NCI-H1105 treated with DMSO at 0.1 percent for 48 hours (cell line): ENCODE measurements around the gene NAXE.
"Not testable (repeated sequence)": the region's sequence is repeated elsewhere in the genome, so short reads cannot be mapped to it uniquely, and the experiment has no call there.

ENCODE experiments used
- DNase-seq: peaks from one replicate; lab custom pipeline; 2025; lab: John Stamatoyannopoulos, UW

The NAXE gene

DNA sequence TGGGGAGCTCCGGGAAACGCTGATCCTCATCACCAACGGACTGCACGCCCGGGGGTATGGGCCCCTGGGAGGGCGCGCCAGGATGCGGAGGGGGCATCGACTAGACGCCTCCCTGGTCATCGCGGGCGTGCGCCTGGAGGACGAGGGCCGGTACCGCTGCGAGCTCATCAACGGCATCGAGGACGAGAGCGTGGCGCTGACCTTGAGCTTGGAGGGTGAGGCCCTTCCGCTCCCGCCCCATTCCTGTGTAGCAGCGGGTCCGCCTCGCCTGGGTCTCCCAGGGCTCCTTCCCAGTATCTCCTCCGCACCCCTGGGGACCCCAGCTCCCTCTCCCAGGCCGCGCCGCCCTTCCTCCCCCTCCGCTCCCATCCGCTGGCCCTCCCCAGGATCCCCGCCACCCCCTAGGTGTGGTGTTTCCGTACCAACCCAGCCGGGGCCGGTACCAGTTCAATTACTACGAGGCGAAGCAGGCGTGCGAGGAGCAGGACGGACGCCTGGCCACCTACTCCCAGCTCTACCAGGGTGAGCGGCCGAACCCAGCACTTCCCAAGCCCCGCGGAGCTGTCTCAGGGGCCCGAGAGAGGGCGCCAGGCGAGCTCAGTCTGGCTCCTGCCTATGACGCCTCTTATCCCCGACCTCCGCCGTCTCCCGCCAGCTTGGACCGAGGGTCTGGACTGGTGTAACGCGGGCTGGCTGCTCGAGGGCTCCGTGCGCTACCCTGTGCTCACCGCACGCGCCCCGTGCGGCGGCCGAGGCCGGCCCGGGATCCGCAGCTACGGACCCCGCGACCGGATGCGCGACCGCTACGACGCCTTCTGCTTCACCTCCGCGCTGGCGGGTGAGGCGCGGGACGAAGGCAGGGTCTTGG lies 32.6 kb downstream of the NAXE start:
- DNase-seq = peak; percentile 35

DNA sequence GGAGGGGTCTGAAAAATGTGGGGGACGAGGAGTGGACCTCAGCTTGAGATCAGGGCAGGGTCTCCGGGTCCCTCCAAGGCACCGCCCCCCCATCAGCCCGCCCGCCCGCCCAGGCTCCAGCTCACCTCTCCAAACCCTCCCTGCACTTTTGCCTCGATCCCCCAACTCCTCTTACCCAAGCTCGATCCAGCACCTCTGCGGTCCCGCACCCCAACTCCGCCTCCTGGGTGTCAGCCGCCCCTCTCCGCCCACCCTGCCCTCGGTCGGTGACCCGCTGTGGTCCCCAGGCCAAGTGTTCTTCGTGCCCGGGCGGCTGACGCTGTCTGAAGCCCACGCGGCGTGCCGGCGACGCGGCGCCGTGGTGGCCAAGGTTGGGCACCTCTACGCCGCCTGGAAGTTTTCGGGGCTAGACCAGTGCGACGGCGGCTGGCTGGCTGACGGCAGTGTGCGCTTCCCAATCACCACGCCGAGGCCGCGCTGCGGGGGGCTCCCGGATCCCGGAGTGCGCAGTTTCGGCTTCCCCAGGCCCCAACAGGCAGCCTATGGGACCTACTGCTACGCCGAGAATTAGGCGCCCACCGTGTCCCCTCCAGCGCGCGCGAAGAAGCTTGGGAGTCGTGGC lies 33.3 kb downstream of the NAXE start:
- no peak for DNase-seq

DNA sequence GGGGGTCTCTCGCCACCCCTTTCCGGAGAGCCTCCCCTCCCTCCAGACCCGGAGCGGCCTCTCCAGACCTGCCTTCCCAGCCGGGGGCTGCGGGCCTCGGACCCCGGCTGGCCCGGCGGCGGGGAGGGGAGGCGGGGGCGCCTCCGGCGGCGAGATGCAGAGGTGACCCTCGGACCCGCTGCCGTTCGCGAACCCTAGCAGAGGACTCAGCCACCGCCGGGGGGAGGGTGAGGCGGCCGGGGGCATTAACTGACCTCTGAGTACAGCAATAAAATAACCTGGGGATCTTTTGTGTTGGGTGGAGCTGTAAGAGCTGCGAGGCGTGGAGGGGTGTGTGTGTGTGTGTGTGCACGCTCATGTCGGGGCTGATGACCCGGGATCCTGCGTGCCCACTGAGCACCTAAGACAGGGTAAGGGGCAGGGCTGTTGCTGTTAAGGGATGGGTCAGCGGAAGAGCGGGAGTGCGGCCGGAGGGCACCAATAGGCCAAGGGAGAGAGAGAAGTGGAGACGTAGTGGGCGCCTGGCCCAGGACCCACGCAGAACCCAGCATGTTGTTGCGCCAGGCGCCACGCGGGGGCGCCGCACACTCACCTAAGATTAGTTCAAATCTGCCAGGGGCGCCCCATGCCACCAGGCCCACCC lies 34.0 kb downstream of the NAXE start:
- peak; percentile 27 for DNase-seq

DNA sequence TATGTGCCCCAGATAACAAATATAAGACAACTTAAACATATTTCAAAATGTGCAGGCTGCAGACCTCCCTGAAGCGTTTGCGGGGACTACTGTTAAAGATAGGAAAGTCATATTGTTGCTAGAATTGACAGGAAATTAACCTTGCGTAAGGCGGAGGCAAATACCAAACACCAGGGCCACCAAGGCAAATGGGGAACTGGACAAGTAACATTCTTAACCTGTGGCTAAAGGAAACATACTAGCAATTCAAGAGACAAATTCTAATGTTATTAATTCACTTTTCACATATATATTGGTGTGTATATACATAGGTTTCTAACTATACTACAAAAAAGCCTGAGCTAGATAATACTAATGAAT lies 34.5 kb downstream of the NAXE start:
- no peak for DNase-seq

DNA sequence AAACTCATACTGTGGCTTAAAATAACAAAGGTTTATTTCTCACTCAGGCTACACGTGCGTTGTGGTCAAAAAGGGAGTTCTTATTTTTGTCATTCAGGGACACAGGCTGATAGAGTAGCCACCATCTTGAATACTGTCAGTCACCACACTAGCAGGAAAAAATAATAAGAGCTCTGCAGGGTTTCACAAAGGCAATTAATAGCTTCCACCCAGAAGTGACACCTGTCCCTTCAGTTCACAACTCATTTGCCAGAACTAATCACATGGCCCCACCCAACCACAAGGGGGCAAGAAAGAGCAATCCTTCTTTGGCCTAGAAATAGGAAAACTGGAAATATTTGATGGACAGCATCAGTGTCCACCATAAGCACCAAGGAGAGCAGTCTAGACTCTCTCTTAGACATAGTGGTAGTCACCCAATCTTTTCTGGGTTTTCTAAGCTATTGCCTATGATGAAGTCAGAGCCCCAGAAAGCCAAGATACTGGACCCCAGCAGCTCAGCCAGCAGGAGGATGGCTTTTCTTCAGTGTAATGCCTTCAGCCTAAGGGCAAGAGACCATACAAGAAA lies 35.8 kb downstream of the NAXE start:
- peak; percentile 65 for DNase-seq

DNA sequence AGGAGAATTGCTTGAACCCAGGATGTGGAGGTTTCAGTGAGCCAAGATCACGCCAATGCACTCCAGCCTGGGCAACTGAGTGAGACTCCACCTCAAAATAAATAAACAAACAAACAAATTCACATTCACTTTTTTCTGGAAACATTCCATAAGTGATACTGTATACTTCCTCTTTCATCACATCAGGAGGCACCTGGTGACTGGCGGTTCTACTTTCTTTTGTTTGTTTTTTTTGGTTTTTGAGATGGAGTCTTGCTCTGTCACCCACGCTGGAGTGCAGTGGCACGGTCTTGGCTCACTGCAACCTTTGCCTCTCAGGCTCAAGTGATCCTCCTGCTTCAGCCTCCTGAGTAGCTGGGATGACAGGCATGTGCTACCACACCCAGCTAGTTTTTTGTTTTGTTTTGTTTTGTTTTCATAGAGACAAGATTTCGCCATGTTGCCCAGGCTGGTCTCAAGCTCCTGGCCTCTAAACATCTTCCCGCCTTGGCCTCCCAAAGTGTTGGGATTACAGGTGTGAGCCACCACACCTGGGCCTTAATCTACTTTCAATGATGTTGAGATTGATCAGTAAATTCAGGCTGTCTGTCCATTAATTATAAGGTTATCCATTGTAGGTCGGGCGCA lies 38.4 kb downstream of the NAXE start:
- DNase-seq = no peak

DNA sequence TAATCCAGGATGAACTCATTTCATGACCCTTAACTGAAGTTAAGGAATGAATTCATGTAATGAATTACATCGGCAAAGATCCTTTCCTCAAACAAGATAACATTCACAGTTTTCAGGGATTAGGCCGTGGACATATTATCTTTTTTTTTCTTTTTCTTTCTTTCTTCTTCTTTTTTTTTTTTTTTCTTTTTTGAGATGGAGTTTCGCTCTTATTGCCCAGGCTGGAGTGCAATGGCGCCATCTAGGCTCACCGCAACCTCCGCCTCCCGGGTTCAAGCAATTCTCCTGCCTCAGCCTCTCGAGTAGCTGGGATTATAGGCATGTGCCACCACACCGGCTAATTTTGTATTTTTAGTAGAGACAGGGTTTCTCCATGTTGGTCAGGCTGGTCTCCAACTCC lies 39.6 kb downstream of the NAXE start:
- not testable (repeated sequence) for DNase-seq

DNA sequence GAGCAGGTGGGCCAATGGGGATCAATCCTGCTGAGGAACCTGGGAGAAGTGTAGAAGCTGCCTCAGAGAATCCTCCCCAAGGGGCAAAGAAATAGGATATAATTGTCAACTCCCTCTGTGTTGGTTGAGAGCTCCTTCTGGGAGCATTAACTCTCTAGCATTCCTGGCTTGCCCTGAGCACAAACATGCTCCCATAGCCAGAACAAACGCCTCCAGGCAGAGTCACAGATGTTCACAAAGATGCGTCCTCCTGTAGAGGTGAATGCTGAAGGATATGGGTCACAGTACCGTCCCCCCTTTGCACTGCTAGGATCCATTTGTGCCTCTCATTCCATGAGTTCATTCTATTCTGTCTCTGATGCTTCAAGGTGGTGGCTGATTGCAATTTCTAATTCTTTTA lies 40.8 kb downstream of the NAXE start:
- no peak for DNase-seq

DNA sequence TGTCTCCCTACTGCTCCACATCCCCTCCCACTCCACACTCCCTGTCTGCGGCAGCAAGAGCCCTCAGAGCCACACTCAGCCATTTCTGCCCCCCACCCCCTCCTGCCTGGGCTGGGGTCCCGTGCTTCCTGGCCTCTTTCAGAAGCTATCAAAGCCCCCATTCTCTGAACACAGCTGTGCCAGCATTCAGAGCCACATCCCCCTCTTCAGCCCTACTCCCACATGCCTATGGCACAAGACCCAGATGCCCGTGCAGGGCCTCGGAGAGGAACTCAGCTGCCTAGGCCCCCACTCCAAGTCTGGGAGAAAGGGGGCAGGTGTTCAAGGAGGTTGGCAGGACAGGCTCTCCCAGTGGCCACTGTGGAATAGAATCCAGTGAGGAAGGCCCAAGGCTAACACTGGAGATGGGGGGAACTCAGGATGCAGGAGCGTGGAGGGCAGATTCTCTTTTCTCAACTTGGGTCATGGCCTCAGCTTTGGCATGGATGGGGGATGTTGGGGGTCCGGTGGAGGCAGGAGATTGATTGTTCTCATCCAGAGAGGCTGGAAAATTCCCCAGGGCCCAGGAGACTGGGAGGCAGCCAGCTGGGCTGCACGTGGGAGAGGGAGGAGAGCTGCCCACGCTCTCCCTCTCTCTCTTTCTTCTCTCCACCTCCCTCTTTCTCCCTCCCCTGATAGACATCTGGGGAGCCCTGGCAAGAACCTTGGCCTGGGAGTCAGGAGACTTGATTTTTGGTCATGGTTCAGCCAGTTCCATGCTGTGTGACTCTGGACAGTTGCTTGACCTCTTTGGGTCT lies 46.8 kb downstream of the NAXE start:
- DNase-seq = no peak

DNA sequence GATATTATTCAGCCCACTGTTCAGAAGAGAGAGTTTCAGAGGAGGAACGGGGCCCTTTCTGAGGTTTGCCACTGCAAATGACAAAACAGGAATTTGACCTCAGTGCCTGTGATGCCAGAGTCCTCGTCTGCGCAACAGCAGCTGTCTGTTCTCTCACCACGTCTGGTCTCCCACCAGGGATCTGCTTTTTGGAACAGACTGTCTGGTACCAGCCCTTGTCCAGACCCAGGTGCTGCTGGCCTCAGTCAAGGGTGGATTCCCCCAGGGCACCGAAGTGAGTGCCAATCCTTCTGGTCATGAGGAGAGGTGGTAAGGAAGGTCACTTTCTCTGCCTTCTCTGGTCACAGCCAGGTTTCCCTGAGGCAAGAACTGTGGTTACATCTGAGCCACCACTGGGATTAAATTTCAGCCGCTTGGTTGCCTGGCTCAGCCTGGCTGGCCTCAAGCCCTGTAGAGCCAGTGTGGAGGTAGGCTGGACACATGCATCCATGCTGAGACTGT lies 48.1 kb downstream of the NAXE start:
- DNase-seq = no peak

DNA sequence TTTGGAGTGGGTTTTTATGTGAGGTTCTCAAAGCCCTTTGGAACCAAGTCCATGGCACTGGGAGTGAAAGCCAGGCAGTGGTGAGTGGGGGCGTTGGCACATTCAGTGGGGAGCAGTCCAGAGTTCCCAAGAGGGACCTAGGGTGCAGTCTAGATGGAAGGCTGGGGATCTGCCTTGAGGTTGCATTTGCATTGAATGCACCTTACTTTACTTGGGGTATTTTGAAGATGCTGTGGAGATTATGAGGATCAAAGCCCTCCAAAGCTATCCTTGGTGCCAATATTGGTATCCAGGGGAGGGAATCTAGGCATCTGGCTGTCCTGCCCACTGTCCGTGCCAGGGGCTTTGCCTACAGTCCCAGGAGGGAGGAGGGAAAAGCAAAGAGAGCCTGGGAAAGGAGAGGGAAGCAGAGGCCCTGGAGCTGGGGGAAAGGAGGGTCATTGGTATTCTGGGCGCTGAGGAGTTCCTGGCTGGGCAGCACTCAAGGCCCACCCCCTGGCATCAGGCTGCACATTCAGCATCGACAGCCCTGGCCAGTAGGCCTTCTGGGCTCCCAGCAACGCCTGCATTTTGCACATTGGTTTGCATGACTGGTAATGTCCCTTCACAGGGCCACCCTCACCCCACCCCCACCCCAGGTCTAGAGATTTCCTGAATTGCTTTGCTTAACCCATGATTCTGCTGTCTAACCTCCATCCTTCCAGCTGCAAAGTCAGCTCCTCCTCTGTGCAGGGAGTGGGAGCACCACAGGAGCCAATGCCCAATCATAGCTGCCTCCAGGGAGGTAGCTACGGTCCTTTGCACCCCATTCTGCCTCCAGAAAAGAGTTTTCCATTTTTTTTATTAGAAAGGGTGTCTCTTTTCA lies 49.5 kb downstream of the NAXE start:
- DNase-seq = no peak

DNA sequence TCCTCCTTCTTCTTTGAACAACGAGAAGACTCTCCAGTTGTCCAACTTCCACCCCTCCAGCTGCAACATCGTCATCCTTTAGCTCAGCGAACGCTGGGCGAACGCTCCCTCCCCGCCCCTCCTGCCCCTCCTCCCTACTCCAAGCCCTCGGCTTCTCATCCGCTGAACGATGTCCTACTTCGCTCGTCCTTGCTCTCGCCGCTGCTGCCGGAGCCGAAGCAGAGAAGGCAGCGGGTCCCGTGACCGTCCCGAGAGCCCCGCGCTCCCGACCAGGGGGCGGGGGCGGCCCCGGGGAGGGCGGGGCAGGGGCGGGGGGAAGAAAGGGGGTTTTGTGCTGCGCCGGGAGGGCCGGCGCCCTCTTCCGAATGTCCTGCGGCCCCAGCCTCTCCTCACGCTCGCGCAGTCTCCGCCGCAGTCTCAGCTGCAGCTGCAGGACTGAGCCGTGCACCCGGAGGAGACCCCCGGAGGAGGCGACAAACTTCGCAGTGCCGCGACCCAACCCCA lies 50.2 kb downstream of the NAXE start, which contains the start of gene BCAN:
Gene BCAN, plus strand, starts transcription at position 357 of the 504 bp plus-strand sequence. CDS start 3,938 bp downstream, outside the sequence.
- DNase-seq = peak; percentile 59

DNA sequence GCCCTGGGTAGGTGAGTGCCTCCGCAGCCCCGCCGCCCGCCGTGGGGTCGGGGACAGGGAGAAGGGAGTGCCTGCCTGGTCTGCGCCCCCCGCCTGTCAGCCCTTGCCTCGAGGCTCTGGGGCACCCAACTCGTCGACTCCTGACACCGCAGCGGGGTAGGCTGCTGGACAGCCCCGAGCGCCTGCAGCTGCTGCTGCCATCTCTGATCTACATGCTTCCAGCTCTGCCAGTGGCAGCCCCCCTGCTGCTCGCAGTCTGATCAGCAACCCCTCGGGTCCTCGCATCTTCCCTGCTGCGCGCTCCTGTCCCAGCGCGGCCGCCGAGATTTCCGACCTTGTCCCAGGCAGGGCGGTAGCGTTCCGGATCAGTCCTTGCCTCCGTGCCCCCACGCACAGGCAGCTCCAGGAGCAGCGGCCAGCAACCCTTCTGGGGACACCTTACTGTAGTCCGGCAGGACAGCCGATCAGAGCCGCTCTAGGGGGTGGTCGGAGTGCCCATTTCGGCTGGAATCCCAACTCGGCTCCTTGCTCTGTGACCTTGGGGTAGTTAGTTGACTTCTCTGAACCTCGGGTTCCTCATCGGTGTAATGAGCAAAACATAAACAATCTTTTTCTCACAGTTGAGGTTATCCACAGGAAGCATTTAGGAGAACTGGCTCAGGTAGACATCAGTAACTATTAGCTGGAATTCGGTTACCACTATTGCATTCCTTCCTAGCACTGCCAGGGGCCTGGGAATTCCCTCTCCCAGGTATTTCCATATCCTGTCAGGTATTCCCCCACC lies 50.9 kb downstream of the NAXE start:
- DNase-seq = no peak

DNA sequence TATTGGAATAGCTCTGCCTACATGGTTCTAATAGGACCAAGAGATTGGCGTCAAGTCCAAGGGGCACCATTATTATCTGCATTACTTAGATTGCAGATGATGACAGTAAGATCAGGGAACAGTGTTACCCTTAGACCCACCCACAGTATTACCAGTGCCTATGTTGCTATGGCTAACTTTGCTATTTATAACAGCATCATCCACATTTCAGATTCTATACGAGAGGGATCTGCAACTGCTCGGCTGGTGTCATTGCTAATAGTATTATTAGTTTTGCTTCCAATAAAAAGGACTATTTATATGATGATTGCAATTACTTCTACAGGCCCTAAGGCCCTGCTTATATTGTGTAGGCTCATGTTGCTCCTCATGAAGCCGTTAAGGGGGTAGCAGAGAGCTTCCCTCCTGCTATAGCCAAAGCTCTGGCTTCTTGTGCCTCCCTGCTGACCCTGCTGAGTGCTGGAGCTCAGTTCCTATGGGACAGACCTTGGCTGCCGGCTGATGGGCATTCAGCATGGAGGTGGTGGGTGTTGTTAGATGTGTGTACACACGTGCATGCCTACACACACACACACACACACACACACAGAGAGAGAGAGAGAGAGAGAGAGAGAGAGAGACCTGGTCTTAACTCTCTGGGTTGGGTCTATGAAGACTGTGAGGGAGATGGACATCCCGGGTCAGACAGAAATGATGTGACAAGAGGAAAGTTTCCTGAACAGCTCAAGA lies 51.6 kb downstream of the NAXE start:
- DNase-seq = no peak

DNA sequence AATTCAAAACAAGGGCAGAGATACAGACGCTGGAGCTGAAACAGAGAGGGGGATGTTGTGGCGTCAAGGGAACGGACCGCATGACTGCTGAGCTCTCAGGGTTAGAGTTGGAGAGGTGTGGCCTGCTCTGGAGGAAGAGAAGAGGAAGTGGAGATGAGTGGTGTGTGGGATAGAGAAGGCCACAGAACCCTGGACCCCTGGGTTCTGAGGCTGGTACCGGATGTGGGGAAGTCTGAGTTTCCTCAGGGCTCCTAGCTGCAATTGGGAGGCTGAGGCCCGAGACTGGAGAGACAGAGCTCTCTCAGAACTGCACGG lies 52.2 kb downstream of the NAXE start:
- DNase-seq = no peak
